GM18909 (cell line): Measurements from ENCODE around the gene LCLAT1.

Experiments
- ATAC-seq: cut with Tn5 transposase; IDR thresholded peaks from one replicate; pipeline ENCODE4 v1.9.1; 2021; ENCODE audit warnings: mild to moderate bottlenecking; ENCODE audit not compliant: unreplicated experiment, poor library complexity

Gene LCLAT1

GRCh38 chr2:30447149-30448045 lies at the start of gene LCLAT1:
TSS of gene LCLAT1 (plus strand) at chr2:30447246. CDS start at chr2:30525591, 78,345 bp downstream.
- peak; percentile 96 for ATAC-seq

DNA sequence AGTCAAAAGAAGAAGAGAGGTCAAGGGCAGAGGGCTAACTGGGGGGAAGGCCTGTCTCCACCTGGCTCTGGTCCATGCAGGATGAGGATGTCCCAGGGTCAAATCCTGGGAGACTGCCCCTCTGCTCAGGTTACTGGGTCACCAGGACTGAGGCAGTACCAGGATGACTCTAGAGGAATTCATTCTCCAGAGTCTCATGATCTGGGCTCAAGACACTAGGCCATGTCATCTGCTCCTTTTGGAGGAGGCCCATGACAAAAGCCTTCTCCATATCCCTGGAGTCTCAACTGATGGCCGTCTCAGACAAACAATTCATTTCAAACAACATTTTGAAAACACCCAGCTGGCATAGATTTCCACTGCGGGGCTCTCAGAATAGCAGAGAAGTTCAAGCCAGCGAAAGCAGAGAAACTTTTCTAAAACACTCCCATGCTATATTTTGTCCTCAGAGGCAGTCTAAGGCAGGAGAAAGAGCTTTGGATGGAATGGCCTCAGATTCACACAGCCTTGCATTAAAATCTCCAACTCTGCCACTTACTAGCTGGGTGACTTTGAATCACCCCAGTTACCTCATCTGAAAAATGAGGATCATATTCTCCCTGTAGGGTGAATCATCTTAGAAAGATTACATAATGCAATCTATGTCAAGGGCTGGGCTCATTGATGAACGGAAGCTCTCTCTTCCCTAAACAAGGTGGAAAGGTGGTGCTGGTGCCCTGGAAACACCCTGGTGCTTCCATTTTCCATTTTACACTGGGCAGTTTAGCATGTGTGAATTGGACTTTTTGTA lies 48.8 kb upstream of the LCLAT1 start:
- ATAC-seq, result no peak

GRCh38 chr2:30400151-30400954 lies 46.7 kb upstream of the LCLAT1 start:
- no peak for ATAC-seq

GRCh38 chr2:30402441-30403182 lies 44.4 kb upstream of the LCLAT1 start:
- no peak for ATAC-seq

- no peak for ATAC-seq
These were observed 43.3 kb upstream of the LCLAT1 start for GRCh38 chr2:30403592-30404312.

DNA sequence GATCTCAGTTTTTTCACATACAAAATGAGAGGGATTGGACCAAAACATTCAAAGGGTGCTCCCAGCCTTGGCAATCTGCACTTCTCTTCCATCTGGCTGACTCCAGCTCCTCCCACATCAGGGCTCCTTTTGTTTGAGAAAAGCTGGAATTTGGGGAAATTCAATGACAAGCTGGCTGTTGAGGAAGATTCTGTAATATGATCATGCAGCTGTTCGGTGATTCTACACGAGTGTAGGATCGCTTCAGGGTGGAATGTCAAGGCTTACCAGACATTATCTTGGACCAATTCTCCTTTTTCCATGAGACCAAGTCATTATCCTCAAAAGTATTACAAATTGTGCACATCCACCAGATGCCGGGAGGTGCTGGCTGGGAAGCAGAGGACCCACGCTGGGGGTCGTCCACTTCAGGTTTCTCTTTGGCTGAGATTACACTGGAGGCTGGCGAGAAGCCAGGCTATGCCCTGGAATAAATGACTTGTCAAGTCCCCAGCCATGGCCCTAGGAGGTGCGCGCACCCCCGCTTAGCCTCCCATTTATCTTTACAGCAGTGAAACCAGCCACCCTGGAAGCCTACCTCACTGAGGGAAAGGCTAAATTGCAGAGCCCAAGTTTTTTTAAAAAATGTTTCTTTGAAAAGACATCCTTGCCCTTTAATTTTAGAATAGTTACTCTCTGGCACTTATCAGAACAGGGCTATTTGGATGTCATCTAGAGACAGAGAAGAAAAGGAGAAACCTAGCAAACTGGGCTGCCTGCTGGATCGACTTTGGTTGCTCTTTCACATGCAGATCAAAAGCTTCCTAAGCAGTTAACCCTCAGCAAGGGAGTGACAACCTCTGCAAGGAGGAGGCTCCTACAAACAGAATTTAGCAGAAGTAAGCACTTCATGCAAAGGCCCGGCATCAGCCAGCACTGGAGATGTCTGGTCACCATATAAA lies 42.5 kb upstream of the LCLAT1 start:
- ATAC-seq, result no peak

- ATAC-seq, result no peak
These were observed 41.8 kb upstream of the LCLAT1 start for GRCh38 chr2:30405260-30405605.

DNA sequence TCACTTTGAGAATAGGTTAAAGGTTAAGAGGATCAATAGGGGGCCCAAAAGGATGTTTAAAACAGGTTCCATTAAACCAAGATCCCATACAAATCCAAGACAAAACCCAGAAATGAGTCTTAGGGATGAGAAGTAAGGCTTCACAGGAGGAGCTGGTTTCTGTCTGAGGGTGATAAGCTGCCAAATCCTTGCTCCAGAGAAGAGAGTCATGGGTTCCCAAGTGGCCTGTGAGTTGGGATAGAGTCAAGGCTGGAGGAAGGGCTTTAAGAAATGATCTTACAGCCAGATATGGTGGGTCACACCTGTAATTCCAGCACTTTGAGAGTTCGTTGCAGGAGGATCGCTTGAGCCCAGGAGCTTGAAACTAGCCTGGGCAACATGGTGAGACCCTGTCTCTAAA lies 40.2 kb upstream of the LCLAT1 start:
- ATAC-seq, result no peak

GRCh38 chr2:30408961-30409387 lies 38.1 kb upstream of the LCLAT1 start:
- no peak for ATAC-seq

DNA sequence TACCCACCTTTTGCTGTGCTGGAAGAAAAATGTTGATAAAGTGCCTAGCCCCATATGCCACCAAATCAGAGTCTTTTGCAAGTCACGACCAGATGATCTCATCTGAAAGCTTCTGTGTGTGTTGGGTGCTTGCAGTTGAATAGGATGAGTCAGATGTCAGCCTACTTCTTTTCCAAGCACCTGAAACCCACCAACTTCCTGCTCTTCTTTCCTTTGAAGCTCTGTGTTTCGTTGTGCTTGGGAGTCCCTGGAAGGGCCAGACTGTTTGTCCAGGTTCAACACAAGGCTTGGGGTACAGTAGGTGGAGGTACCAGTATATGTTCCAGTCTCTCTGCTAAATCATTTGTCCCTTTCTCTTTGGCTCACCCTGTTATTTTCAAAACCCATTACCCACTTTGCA lies 36.8 kb upstream of the LCLAT1 start:
- ATAC-seq, result no peak

GRCh38 chr2:30412047-30412683 lies 34.9 kb upstream of the LCLAT1 start:
- no peak for ATAC-seq

DNA sequence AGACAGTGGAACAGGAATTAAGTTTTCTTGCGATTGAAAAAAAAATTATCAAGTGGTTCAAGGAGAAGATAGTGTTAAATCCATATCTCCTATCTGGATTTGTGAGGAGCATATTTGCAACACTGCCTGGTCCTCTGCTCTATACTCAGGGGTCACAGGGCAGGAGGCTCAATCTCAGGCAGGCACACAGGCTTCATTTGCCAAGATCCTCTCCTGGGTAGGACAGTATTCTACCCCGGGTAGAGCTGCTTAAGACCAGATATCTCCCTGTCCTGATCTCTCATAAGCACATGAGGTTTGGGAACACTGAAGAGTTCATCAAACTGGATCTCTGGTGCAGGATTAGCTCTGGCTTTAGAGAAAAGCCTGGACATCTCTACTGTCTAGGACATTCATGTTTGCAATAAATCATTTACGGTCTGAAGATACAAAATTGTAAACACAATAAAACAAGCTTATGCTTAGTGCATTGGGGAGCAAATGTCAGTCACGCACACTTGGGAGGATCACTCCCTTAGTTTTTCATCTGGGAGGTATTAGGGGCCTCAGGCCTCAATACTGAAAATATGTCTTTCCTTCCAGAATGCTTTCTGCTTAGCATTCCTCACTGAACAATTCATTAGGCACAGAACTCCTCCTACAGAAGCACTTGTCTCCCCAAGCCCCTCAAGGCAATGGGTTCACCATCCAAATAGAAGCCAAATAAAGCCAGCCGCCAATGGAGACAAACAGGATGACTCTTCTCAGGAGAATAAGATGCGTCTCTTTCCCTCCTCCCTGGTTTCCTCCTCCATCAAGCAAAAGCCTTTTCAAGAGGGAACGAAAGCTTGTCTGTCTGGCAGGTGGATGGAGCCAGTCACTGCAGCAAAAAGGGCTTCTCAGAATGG lies 34.1 kb upstream of the LCLAT1 start:
- no peak for ATAC-seq

GRCh38 chr2:30414961-30415360 lies 32.1 kb upstream of the LCLAT1 start:
- no peak for ATAC-seq

DNA sequence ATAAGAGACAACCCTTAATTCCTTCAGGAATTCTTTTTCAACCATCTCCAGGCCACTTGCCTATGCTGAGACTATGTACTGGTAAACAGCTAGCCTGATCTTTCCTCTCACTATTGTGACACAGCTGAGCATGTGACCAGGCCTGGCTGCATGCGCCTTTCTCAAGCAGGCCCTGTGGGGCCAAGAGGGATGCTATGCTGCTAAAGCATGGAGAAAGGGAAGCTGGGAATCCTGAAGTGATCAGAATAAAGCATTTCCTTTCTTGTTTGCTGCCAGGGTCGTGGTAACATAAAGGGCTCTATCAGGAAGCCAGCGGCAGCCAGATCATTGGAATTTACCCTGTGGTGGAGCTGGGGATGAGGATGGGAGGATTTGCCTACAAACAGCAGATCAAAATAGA lies 29.8 kb upstream of the LCLAT1 start:
- ATAC-seq, result no peak

DNA sequence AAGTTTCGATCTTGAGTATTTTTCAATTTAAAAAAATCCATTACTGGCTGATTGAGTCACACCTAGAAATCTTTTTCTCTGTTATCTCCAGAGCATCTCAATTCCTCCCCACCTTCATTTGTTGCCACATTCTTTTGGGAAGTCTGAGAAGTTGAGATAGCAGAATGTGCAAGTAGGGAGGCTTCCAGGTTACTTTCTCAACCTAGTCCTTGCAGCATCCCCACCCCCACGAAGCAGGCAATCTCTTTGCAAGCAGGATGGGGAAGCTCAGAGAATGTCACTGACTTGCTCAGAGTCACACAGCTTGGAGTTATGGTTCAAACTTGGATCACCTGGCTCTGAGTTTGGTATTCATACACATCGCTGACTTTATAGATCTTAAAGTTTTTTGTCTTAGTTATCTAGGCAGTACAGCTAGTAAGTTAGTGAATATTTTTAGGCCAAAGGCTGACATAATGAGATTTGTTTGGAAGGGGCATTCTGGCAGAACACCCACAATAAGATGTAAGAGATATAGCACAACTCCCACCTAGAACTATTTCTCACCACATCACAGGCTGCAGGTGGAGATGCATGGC lies 25.9 kb upstream of the LCLAT1 start:
- ATAC-seq, result no peak

GRCh38 chr2:30421604-30422443 lies 25.2 kb upstream of the LCLAT1 start:
- no peak for ATAC-seq
